Thyroid gland (tissue), 4 donors: ENCODE results near the gene GATC.

ENCODE experiments used
- CTCF ChIP-seq, 6 experiments: fragments of 200-600 bp in 3 of 6; fragments of 450-650 bp in 3 of 6; sonication (generic) in 3 of 6; IDR thresholded peaks; one replicate each; pipeline ENCODE4 v1.5.1; 2016 to 2019; ENCODE audit warnings: antibody characterized with exemption in 6 of 6, mild to moderate bottlenecking in 2 of 6, inconsistent platforms in 1 of 6, moderate library complexity in 1 of 6
- POLR2A ChIP-seq, 2 donors: fragments of 450-650 bp; IDR thresholded peaks; one replicate each; pipeline ENCODE4 v1.6.1; 2017; ENCODE audit warnings: antibody characterized with exemption in 2 of 2, mild to moderate bottlenecking in 2 of 2, moderate library complexity in 1 of 2

- TF ChIP-seq CTCF (IDR thresholded peaks at IDR 0.05) (no peak), POLR2A (IDR thresholded peaks at IDR 0.05) (no peak)
Measured at GRCh38 chr12:120428597-120429229, 17.5 kb upstream of the GATC start.
